OCI-M2 (cell line): ENCODE data around the gene SLC38A5.

Source experiments
- DNase-seq: peaks from one replicate; lab custom pipeline; 2025; ENCODE audit not compliant: unreplicated experiment; lab: John Stamatoyannopoulos, UW

Gene SLC38A5

GRCh38 chrX:48492293-48492910 is 22.3 kb upstream of the SLC38A5 start:
- no peak for DNase-seq

GRCh38 chrX:48491809-48492208 is 21.7 kb upstream of the SLC38A5 start:
- DNase-seq, result no peak

GRCh38 chrX:48490661-48491060 is 20.6 kb upstream of the SLC38A5 start:
- DNase-seq, result no peak

GRCh38 chrX:48489892-48490291 is 19.8 kb upstream of the SLC38A5 start:
- no peak for DNase-seq

GRCh38 chrX:48489296-48489695 is 19.2 kb upstream of the SLC38A5 start:
- DNase-seq, result no peak

GRCh38 chrX:48488034-48488433 is 18.0 kb upstream of the SLC38A5 start:
- DNase-seq, result no peak

GRCh38 chrX:48487362-48487798 is 17.3 kb upstream of the SLC38A5 start:
- DNase-seq, result no peak

- DNase-seq, result no peak
Observed at GRCh38 chrX:48482526-48482925, 12.5 kb upstream of the SLC38A5 start.

GRCh38 chrX:48480583-48480982 is 10.5 kb upstream of the SLC38A5 start:
- no peak for DNase-seq

GRCh38 chrX:48480142-48480541 is 10.1 kb upstream of the SLC38A5 start:
- DNase-seq, result no peak

GRCh38 chrX:48478806-48479205 is 8.7 kb upstream of the SLC38A5 start:
- no peak for DNase-seq

GRCh38 chrX:48477960-48478755 is 8.1 kb upstream of the SLC38A5 start:
- no peak for DNase-seq

- DNase-seq, result no peak
Observed at GRCh38 chrX:48476919-48477318, 6.9 kb upstream of the SLC38A5 start.

GRCh38 chrX:48475774-48476577 is 5.9 kb upstream of the SLC38A5 start, which contains the start of gene FTSJ1:
Gene FTSJ1 (plus strand): TSS chrX:48476199. CDS start chrX:48478048, 1,849 bp downstream.
- DNase-seq, result peak; percentile 49

GRCh38 chrX:48475296-48475695 is 5.2 kb upstream of the SLC38A5 start:
- no peak for DNase-seq

- no peak for DNase-seq
Observed at GRCh38 chrX:48474581-48474980, 4.5 kb upstream of the SLC38A5 start.

GRCh38 chrX:48474127-48474526 is 4.1 kb upstream of the SLC38A5 start:
- DNase-seq, result no peak

GRCh38 chrX:48473704-48473990 is 3.6 kb upstream of the SLC38A5 start:
- no peak for DNase-seq

GRCh38 chrX:48472851-48473703 is 3.0 kb upstream of the SLC38A5 start:
- no peak for DNase-seq

GRCh38 chrX:48472225-48472624 is 2.2 kb upstream of the SLC38A5 start:
- no peak for DNase-seq

- DNase-seq, result no peak
Observed at GRCh38 chrX:48471504-48471903, 1.4 kb upstream of the SLC38A5 start.
